Psoas muscle (tissue), 8 donors: Measurements from ENCODE around the gene STK25. TPM values are rescaled to one million over a fixed set of nuclear protein-coding genes. Genes with fewer than 3 reads are reported as not detected.

Experiments
- ATAC-seq, 4 donors: fragments of 200-7000 bp; cut with Tn5 transposase; one replicate each; pipeline ENCODE4 v1.9.1; 2020; ENCODE audit warnings: moderate library complexity in 3 of 4, mild to moderate bottlenecking in 2 of 4
- DNase-seq, 2 donors: peaks; one replicate each; pipeline ENCODE4 v3.0.0-alpha.2; 2020
- H3K27ac ChIP-seq: fragments of 200-600 bp; one replicate; pipeline ENCODE4 v1.8.0; 2022
- H3K27me3 ChIP-seq, 3 donors: fragments of 200-600 bp in 1 of 3; one replicate each; pipeline versions ENCODE4 v1.6.1 to v1.8.0; 2013 to 2022; ENCODE audit warnings: low read length in 2 of 3, mild to moderate bottlenecking in 2 of 3, moderate library complexity in 1 of 3; ENCODE audit not compliant: insufficient read depth in 3 of 3
- H3K36me3 ChIP-seq, 2 donors: fragments of 200-600 bp in 1 of 2; one replicate each; pipeline versions ENCODE4 v1.6.1 to v1.8.0; 2013 to 2022; ENCODE audit warnings: low read depth in 1 of 2, mild to moderate bottlenecking in 1 of 2, moderate library complexity in 1 of 2; ENCODE audit not compliant: insufficient read depth in 1 of 2
- H3K4me1 ChIP-seq: fragments of 200-600 bp; one replicate; pipeline ENCODE4 v1.8.0; 2022
- H3K4me3 ChIP-seq: fragments of 200-600 bp; one replicate; pipeline ENCODE4 v1.8.0; 2022; ENCODE audit warnings: mild to moderate bottlenecking
- H3K9me3 ChIP-seq: fragments of 200-600 bp; one replicate; pipeline ENCODE4 v1.8.0; 2022
- WGBS, 3 donors: extraction: QIAGEN DNeasy Blood & Tissue Kit; methylation state at CpG; one replicate each; pipeline versions ENCODE4 v1.1.6 to v1.1.7; 2013; 5-methylcytosine and 5-hydroxymethylcytosine counted together
- intact Hi-C, 2 donors: fragments of 100-400 bp; cut with DNase I; formaldehyde crosslinking; loops; one replicate each; pipeline versions ENCODE4 v1.11.0 to v1.14.2; 2022
- polyA plus RNA-seq, 3 donors: library from polyadenylated mRNA; stranded (reverse); fragments of 200-250 nt; gene quantifications; one replicate each; pipeline ENCODE4 v1.2.3, GENCODE V29; 2013
- total RNA-seq, 4 donors: library from RNA; stranded (reverse); fragmentation: NEBNext Ultra II Directional in 2 of 4; extraction: Animal tissue kit (Norgen Biotek cat#: 25700) in 2 of 4; gene quantifications; one replicate each; pipeline versions ENCODE4 v1.2.1 to v1.2.4, GENCODE V29; 2021 to 2023
- TF ChIP-seq, protein P1 (sequence below): fragments of 200-600 bp; IDR thresholded peaks from one replicate; pipeline ENCODE4 v1.8.0; 2022; ENCODE audit warnings: antibody characterized with exemption
- donor health status: healthy with polysubstance abuse.
- donor health status: DM: no; HTN: no; CAD: no; lungs with moderate emphysema.
- donor health status: Bipolar disorder and iron deficiency.
- donor health status: healthy.
- donor health status: DM: yes; HTN: yes; CAD: no.
- donor health status: DM: no; HTN: no; CAD: no.
- donor health status: DM: no; HTN: no; CAD: no.
- donor health status: DM: yes; HTN: yes; CAD: no.

Gene STK25
- total and polyA plus RNA-seq, 7 donors: 227 to 489 (median 281) TPM

DNA sequence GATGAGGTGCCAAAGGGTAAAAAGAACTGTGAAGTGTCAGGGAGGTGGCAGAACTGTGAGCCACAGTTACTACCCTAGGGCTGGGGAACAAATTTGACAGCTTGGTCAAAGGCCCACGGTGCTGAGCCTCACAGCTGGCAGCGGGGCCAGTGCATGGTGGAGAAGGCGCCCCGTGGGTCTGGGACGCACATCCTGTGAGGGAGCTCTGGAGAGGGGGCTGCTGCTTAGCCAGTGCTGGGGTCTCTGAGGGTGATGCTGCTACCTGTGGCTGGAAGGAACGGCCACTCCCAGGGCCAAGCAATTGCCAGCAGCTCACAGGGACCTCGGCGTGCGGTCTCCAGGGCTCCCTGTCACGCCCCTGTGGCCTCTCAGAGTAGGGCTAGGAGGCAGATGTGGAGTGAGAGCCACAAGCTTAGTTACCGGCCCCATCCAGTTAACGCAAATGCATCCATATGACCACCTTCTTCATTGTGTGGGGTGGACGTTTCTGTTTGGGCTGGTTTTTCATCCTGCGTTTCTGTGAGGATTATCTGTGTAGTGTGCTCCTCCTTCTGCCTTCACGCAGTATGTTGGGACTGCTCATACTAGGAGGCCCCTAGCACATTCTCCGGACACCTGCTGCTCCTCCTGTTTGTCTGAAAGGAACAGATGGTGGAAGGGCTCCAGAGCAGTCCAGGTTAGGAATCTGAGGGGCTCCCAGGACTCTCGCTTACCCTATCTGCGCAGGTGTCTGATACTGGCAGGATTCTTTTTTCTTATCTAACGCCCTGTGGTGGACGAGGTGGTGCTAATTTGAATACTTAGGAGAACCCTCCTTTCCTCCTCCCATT, 26.0 kb downstream of the STK25 start:
- intact Hi-C loops: no loop called here
- Histone ChIP-seq H3K27me3 (no peaks in the 10 kb centered on the region), H3K4me3 (no peak overlapping the region), H3K36me3 (peaks cover 0 to 28% of the 10 kb centered on the region in 2 donors), H3K27ac (no peak overlapping the region), H3K4me1 (no peaks in the 10 kb centered on the region), H3K9me3 (no peaks in the 10 kb centered on the region)
- WGBS, 3 donors: 76 to 80% (median 80%) methylated on average over 20 of the region's 20 CpGs
- DNase-seq (no peak), ATAC-seq (no peak)
- TF ChIP-seq, protein P1, sequence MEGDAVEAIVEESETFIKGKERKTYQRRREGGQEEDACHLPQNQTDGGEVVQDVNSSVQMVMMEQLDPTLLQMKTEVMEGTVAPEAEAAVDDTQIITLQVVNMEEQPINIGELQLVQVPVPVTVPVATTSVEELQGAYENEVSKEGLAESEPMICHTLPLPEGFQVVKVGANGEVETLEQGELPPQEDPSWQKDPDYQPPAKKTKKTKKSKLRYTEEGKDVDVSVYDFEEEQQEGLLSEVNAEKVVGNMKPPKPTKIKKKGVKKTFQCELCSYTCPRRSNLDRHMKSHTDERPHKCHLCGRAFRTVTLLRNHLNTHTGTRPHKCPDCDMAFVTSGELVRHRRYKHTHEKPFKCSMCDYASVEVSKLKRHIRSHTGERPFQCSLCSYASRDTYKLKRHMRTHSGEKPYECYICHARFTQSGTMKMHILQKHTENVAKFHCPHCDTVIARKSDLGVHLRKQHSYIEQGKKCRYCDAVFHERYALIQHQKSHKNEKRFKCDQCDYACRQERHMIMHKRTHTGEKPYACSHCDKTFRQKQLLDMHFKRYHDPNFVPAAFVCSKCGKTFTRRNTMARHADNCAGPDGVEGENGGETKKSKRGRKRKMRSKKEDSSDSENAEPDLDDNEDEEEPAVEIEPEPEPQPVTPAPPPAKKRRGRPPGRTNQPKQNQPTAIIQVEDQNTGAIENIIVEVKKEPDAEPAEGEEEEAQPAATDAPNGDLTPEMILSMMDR: no peak

DNA sequence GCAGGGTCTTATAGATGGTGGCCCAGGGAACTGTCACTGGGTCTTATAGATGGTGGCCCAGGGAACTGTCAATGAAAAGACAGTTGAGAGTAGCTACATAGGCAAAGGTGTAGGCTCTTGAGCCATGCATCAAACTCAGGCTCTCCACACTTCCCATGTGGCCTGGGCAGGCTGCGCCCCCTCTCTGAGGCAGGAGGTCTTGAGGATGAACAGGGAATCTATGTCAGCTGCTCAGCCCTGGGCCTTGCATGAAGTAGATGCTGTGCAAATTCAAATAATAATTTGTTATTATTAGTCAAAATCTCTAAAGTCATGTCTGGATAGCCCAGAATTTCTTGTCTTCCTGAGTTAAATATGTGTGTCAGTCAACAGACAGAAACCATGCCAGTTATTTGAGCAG, 26.7 kb downstream of the STK25 start:
- DNase-seq: no peak
- Histone ChIP-seq H3K27ac (no peak overlapping the region), H3K27me3 (no peaks in the 10 kb centered on the region), H3K36me3 (peaks cover 0 to 28% of the 10 kb centered on the region in 2 donors), H3K4me1 (no peaks in the 10 kb centered on the region), H3K9me3 (no peaks in the 10 kb centered on the region), H3K4me3 (no peak overlapping the region)
- TF ChIP-seq, protein P1: no peak
- ATAC-seq: no peak
- intact Hi-C loops: no loop called here
- 98 to 100% (median 100%) methylated on average over 1 of the region's 1 CpG for WGBS, 3 donors

GRCh38 chr2:241479026-241479898, 29.1 kb downstream of the STK25 start:
- no peak overlapping the region for H3K27ac ChIP-seq
- H3K27me3 ChIP-seq: no peaks in the 10 kb centered on the region
- intact Hi-C loops: no loop called here
- H3K36me3 ChIP-seq: peaks cover 0 to 23% of the 10 kb centered on the region in 2 donors
- H3K4me3 ChIP-seq: no peak overlapping the region
- H3K9me3 ChIP-seq: no peaks in the 10 kb centered on the region
- no peak for DNase-seq
- ATAC-seq: no peak
- 88 to 91% (median 90%) methylated on average over 18 of the region's 18 CpGs for WGBS, 3 donors
- H3K4me1 ChIP-seq: no peaks in the 10 kb centered on the region
- TF ChIP-seq, protein P1: no peak

DNA sequence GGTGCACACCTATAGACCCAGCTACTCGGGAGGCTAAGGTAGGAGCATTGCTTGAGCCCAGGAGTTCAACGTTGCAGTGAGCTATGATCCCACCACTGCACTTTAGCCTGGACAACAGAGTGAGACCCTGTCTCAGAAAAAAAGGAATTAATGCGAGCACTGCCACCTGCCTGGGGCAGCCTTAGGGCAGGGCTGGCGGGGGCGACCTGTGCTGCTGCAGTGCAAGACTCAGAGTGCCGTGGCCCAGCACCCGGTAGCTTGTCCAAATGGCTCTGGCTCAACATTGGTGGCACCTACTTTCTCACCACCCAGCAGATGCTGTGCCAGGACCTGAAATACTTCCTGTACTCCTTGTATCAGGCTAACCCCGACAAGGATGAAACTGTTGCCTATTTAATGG, 30.2 kb downstream of the STK25 start:
- DNase-seq (no peak), ATAC-seq (no peak)
- WGBS, 3 donors: 79 to 91% (median 90%) methylated on average over 8 of the region's 8 CpGs
- TF ChIP-seq, protein P1: no peak
- Histone ChIP-seq H3K9me3 (no peaks in the 10 kb centered on the region), H3K27me3 (no peaks in the 10 kb centered on the region), H3K4me1 (no peaks in the 10 kb centered on the region), H3K27ac (no peak overlapping the region), H3K4me3 (no peak overlapping the region), H3K36me3 (peaks cover 0 to 19% of the 10 kb centered on the region in 2 donors)
- intact Hi-C loops: no loop called here
